Rectal smooth muscle tissue (tissue), 1 donor: ENCODE results near the gene PLEKHA3.
"Not testable (repeated sequence)": the region's sequence is repeated elsewhere in the genome, so short reads cannot be mapped to it uniquely, and the experiment has no call there.

Source experiments
- H3K27ac ChIP-seq: one replicate; pipeline ENCODE4 v1.7.0; 2013; ENCODE audit warnings: low read depth, low read length, inconsistent platforms
- H3K27me3 ChIP-seq: one replicate; pipeline ENCODE4 v1.7.0; 2013; ENCODE audit warnings: low read length; ENCODE audit not compliant: control insufficient read depth, insufficient read depth
- H3K36me3 ChIP-seq: one replicate; pipeline ENCODE4 v1.7.0; 2013; ENCODE audit warnings: low read length; ENCODE audit not compliant: control insufficient read depth, insufficient read depth
- H3K4me1 ChIP-seq: one replicate; pipeline ENCODE4 v1.7.0; 2013; ENCODE audit warnings: low read length; ENCODE audit not compliant: control insufficient read depth, insufficient read depth
- H3K4me3 ChIP-seq: one replicate; pipeline ENCODE4 v1.7.0; 2013; ENCODE audit warnings: low read length
- H3K9ac ChIP-seq: one replicate; pipeline ENCODE4 v1.7.0; 2013; ENCODE audit warnings: low read length

The PLEKHA3 gene

DNA sequence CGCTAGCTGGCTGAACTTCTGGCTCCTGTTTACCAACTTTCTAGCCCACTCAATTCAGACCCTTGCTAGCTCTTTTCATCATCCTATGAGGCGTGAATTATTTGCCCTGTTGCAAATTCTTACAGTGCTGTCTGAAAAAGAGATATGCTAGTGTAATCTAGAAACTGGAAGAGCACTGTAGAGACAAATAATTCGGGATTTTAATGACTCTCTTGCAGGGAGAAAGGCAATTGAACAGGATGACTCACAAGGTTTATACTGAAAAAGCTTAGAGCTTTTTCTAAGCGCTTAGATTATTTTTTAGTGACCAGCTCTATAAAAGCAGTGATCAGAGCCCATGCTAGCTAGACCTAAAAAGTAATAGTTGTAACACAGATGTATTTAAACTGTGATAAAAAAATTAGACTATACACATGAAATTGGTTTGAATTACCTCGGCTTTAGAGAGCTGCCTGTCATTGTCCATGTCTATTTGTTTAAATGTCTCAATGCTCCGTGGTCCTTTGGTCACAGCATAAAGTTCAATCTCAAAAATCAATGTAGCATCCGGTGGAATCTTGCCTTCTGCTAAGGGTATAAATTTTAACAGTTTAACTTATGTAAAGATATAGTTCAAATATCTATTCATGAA, 10.9 kb upstream of the PLEKHA3 start:
- H3K4me3 ChIP-seq: no peak overlapping the region
- H3K27ac ChIP-seq: no peak overlapping the region
- H3K9ac ChIP-seq: no peak overlapping the region
- H3K27me3 ChIP-seq: no peaks in the 10 kb centered on the region
- H3K36me3 ChIP-seq: no peaks in the 10 kb centered on the region
- H3K4me1 ChIP-seq: no peaks in the 10 kb centered on the region

DNA sequence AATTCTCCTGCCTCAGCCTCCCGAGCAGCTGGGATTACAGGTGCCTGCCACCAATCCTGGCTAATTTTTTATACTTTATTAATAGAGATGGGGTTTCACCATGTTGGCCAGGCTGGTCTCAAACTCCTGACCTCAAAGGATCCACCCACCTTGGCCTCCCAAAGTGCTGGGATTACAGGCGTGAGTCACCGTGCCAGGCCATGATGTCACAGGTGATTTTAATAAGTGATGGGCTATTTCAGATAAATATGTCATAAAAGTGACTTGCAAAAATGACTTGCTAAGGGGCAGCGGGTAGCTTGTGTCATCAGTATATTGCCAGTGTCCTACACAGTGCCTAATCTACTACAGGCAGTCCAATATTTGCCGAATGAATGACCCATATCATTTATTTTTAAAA, 8.9 kb upstream of the PLEKHA3 start:
- H3K4me3 ChIP-seq, H3K27me3 ChIP-seq, H3K9ac ChIP-seq, H3K27ac ChIP-seq, H3K4me1 ChIP-seq, H3K36me3 ChIP-seq: not testable (repeated sequence)

DNA sequence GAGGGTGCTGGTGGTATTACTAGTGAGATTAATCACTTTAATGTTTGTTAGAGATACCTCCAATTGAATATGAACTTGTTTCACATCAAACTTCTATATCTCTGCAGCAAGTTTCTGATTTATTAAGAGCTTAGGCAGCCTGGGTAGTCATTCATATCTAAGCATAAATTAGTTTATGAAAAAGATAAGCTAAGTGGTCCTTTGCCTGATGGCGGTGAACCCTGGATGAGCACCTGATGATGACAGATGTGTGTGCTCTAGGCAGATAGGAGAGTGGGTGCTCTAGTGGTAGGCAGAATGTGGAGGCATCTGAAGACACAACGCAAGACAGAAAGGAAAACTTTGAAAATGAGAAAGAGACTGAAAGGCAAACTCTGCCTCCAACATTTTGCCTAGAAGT, 6.9 kb upstream of the PLEKHA3 start:
- no peak overlapping the region for H3K9ac ChIP-seq
- H3K27me3 ChIP-seq: no peaks in the 10 kb centered on the region
- no peaks in the 10 kb centered on the region for H3K4me1 ChIP-seq
- H3K27ac ChIP-seq: no peak overlapping the region
- H3K4me3 ChIP-seq: no peak overlapping the region
- no peaks in the 10 kb centered on the region for H3K36me3 ChIP-seq

DNA sequence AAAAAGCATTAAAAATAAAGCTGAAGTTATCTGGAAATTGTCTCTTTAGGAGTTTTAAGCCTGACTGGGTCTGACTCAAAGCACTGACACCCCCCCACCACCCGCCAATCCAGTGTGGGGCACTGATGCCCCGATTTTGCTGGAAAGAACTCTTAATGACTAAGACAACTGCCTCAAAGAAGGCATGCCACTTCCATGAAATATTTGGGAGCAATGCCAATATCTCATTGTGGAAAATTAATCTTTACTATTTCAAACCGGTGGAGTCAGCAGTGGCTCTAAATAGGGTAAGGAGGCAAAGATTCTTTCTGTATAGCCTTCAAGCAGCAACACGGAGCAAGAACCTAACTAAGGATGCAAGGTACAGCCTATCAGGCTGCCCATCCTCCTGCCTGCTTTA, 6.3 kb upstream of the PLEKHA3 start:
- H3K27me3 ChIP-seq: no peaks in the 10 kb centered on the region
- no peaks in the 10 kb centered on the region for H3K4me1 ChIP-seq
- H3K36me3 ChIP-seq: no peaks in the 10 kb centered on the region
- no peak overlapping the region for H3K9ac ChIP-seq
- no peak overlapping the region for H3K27ac ChIP-seq
- H3K4me3 ChIP-seq: no peak overlapping the region

DNA sequence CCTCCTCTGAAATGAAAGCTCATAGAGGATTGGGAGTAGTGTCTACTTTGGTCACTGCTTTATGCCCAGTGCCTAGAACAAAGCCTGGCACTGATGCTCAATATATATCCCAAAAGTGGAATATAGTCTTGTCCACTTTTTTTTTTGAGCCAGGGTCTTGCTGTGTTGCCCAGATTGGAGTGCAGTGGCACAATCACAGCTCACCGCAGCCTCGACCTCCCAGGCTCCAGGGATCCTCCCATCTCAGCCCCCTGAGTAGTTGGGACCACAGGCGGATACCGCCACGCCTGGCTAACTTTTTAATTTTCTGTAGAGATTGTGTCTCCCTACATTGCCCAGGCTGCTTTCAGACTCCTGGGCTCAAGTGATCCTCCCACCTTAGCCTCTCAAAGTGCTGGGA, 5.7 kb upstream of the PLEKHA3 start:
- no peak overlapping the region for H3K9ac ChIP-seq
- peaks cover 1% of the 10 kb centered on the region for H3K4me1 ChIP-seq
- H3K4me3 ChIP-seq: no peak overlapping the region
- H3K27me3 ChIP-seq: no peaks in the 10 kb centered on the region
- H3K36me3 ChIP-seq: no peaks in the 10 kb centered on the region
- H3K27ac ChIP-seq: no peak overlapping the region

DNA sequence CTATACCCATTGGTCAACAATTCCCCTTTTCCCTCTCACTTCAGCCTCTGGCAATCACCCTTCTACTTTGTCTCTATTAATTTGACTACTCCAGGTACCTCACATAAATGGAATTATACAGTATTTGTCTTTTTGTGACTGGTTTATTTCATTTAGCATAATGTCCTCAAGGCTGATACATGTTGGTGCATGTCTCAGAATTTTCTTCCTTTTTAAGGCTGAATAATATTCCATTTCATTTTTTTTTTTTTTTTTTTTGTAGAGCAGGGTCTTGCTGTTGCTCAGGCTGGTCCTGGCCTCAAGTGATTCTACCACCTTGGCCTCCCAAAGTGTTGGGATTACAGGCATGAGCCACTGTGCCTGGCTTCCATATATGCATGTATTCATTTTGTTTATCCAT, 3.8 kb upstream of the PLEKHA3 start:
- H3K4me3 ChIP-seq: no peak overlapping the region
- H3K27me3 ChIP-seq: no peaks in the 10 kb centered on the region
- H3K36me3 ChIP-seq: no peaks in the 10 kb centered on the region
- no peak overlapping the region for H3K27ac ChIP-seq
- peaks cover 6% of the 10 kb centered on the region for H3K4me1 ChIP-seq
- H3K9ac ChIP-seq: no peak overlapping the region

DNA sequence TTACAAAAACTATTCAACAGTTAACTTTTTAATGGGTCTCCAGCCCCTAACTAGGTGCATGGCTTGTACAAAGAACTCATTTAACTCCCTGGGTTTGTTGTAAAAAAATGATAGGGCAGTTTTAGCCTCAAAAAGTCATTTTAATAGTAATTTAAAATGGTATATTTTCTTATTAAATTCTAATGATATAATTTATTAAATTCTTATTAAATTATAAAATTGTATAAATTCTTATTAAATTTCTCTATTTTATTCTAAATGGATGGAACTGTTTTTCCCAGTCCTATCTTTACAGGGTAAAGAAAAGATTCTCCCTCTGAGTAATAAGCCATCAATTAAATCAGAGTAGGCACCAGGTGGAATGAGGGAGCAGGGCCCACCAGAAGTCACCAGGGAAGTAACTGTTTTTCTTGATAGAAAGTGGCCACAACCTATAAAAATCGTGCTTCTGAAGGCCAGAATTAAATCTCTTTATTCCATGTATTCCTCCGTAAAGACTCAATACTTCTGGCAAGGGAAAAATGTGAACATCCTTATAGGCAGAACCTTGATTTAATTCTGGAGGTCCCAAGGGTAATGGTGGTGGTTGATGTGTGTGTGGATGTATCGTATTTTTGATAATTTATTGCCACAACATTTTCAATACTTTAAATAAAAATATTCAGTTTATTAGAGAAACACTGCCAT, 2.7 kb upstream of the PLEKHA3 start:
- Histone ChIP-seq H3K36me3 (no peaks in the 10 kb centered on the region), H3K27ac (no peak overlapping the region), H3K27me3 (no peaks in the 10 kb centered on the region), H3K4me1 (peaks cover 16% of the 10 kb centered on the region), H3K9ac (no peak overlapping the region), H3K4me3 (peak overlapping the region; percentile 83)

DNA sequence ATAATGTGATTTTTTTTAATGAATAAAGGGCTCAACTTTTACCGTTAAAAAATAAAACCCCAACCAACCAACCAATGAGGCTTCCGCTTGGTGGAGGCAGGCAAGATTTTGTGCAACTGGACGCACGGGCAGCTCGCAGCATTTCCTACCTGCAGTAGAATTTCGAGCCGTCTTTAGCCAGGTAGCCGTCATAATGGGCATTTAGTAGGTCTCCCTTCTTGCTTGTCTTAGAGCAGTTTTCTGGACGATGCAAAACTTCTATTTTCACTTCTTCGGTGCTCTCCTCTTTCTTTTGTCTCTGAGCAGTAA, 2.2 kb upstream of the PLEKHA3 start:
- peak overlapping the region; percentile 83 for H3K4me3 ChIP-seq
- no peaks in the 10 kb centered on the region for H3K27me3 ChIP-seq
- H3K36me3 ChIP-seq: no peaks in the 10 kb centered on the region
- peaks cover 17% of the 10 kb centered on the region for H3K4me1 ChIP-seq
- H3K27ac ChIP-seq: peak overlapping the region; percentile 90
- peak overlapping the region; percentile 50 for H3K9ac ChIP-seq

DNA sequence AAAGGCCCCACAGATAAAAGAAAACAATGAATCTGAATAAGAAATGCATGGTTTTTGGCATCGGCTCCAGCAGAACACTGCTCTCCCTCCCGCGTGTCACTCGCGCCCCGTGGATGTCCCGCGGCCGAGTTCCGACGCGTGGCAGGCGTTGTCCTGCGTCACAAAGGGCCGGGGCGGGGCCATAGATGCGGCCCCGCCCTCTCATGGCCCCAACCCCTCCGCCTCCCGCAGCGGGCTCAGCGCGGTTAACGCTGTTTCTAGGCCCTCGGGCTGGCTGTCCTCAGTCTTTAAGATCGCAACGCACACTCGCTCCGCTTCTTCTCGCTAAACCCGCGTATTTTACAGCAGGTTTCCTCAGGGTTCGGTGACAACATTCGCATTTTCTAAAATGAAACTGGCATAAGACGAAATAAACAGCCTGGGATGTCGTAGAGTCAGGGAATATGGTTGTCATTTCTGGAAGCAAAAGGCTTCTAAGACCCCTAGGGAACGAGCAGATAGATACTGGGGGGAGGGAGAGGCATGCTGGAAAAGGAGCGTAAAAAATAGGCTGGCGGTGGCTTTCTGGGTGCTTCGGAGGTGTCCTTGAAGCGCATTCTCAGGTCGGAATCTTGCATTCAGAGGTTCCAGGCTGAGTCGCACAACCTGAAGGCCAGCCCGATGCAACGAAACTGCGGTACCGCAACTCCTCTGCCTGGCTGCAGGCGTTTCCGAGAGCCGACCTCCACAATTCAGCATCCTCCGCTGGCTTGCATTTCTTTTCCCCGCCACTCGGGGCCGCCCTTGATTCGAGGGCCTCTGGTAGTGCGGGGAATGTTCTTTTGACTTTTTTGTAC, 1.6 kb upstream of the PLEKHA3 start, which contains the start of gene FKBP7:
FKBP7 (minus strand) TSS at position 162 of the 836 bp plus-strand sequence; CDS start at position 61, 101 bp downstream.
- no peaks in the 10 kb centered on the region for H3K27me3 ChIP-seq
- peaks cover 17% of the 10 kb centered on the region for H3K4me1 ChIP-seq

DNA sequence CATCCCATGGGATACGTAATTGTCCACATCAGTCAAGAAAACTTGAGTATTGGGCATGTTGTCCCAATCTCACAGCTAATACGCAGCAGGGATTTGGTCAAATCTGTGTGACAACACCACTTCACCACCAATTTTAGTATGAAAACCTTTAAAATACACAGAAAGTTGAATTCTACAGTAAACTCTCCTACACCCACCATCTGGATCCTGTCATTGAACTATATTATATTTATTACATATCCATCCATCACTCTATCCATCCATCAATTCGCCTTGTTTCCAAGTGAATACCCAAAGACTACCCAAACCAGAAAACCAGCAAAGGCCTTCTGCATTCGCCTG, 1.0 kb upstream of the PLEKHA3 start:
- Histone ChIP-seq H3K9ac (no peak overlapping the region), H3K36me3 (no peaks in the 10 kb centered on the region), H3K4me3 (peak overlapping the region; percentile 83), H3K27me3 (no peaks in the 10 kb centered on the region), H3K27ac (peak overlapping the region; percentile 90), H3K4me1 (peaks cover 17% of the 10 kb centered on the region)

More for the DNA sequence above, 1.6 kb upstream of the PLEKHA3 start, which contains the start of gene FKBP7:
- Histone ChIP-seq H3K36me3 (no peaks in the 10 kb centered on the region), H3K27ac (peak within 1 kb of the TSS; percentile 90), H3K4me3 (peak within 1 kb of the TSS; percentile 83), H3K9ac (peak within 1 kb of the TSS; percentile 60)

DNA sequence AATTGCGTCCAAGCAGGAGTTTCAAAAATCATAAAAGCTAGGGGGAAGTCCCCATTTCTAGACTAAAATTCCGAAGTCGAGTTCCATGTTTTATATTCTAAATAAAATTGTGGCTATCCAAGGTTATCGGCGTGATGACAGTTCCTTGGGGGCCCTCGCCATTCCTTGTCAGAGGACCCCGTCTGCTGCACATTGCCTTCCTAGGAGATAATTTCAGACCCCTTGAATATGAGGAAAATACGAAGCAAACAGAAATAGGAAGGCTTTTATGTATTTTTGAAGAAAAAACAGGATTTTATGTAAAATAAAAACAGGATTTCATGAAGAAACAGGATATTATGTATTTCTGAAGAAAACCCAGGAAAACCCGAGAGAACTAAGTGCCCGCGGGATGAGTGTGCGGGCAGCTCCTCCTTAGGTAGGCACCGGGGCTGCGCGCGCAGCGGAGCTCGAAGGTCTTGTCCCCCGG, 465 bp upstream of the PLEKHA3 start:
- Histone ChIP-seq H3K27ac (peak overlapping the region; percentile 90), H3K4me1 (peaks cover 20% of the 10 kb centered on the region), H3K4me3 (peak overlapping the region; percentile 52), H3K36me3 (no peaks in the 10 kb centered on the region), H3K27me3 (no peaks in the 10 kb centered on the region), H3K9ac (no peak overlapping the region)

DNA sequence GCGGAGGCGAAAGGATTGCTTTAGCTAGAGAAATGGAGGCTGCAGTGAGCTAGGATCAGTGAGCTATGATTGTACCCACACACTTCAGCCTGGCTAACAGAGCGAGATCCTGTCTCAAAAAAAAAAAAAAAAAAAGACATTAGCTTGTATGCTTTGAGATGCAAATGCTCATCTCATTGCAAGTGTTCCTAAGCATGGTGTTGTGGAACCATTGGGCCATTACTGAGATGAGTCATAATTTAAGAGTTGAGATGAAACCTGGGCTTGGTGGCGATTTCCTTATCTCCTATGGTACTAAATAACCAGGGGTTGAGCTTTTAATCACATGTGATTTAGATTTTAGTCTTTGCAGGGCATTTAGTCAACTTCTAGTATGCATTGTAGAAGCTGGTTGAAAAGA, 2.2 kb downstream of the PLEKHA3 start:
- Histone ChIP-seq H3K4me1 (peaks cover 20% of the 10 kb centered on the region), H3K9ac (no peak overlapping the region), H3K27ac (no peak overlapping the region), H3K4me3 (no peak overlapping the region), H3K36me3 (no peaks in the 10 kb centered on the region), H3K27me3 (no peaks in the 10 kb centered on the region)
